Transverse colon (tissue), 4 donors: ENCODE data around the gene TNS1. TPM values are rescaled to one million over a fixed set of nuclear protein-coding genes. Genes with fewer than 3 reads are reported as not detected.
A peak's percentile ranks its signal among the peaks of the same experiment; 100 is the strongest.

Experiments
- DNase-seq: peaks from one replicate; pipeline ENCODE4 v3.0.0-alpha.2; 2019
- H3K27ac ChIP-seq, 4 donors: fragments of 200-600 bp; sonication (generic); 2 replicates each; pipeline ENCODE4 v1.5.1; 2016 to 2018; ENCODE audit warnings: inconsistent platforms in 4 of 4
- H3K27me3 ChIP-seq: fragments of 200-600 bp; sonication (generic); 2 replicates; pipeline ENCODE4 v1.5.1; 2017; ENCODE audit warnings: inconsistent platforms
- H3K36me3 ChIP-seq, 4 donors: fragments of 200-600 bp; sonication (generic); 2 replicates each; pipeline ENCODE4 v1.5.1; 2017 to 2019; ENCODE audit warnings: inconsistent platforms in 4 of 4
- H3K4me1 ChIP-seq, 4 donors: fragments of 200-600 bp; sonication (generic); 2 replicates each; pipeline ENCODE4 v1.5.1; 2017 to 2020; ENCODE audit warnings: inconsistent platforms in 4 of 4
- H3K4me3 ChIP-seq, 4 donors: fragments of 200-600 bp; sonication (generic); 1 replicate in 1 of 4; 2 replicates in 3 of 4; pipeline versions ENCODE4 v1.5.1 to v1.6.1; 2017 to 2019; ENCODE audit warnings: inconsistent platforms in 4 of 4
- H3K9me3 ChIP-seq, 2 donors: fragments of 200-600 bp; sonication (generic); 2 replicates each; pipeline ENCODE4 v1.5.1; 2017 to 2019; ENCODE audit warnings: inconsistent platforms in 2 of 2
- EP300 ChIP-seq: sonication (generic); formaldehyde crosslinking; IDR thresholded peaks from one replicate; pipeline ENCODE4 v1.6.1; 2017; ENCODE audit warnings: antibody characterized with exemption, low read depth
- POLR2A ChIP-seq: fragments of 450-650 bp; IDR thresholded peaks from one replicate; pipeline ENCODE4 v1.6.1; 2016; ENCODE audit warnings: antibody characterized with exemption, mild to moderate bottlenecking, moderate library complexity
- POLR2AphosphoS5 ChIP-seq, 3 donors: sonication (generic); formaldehyde crosslinking; IDR thresholded peaks; one replicate each; pipeline ENCODE4 v1.6.1; 2016; ENCODE audit warnings: antibody characterized with exemption in 3 of 3
- WGBS, 2 donors: methylation state at CpG; one replicate each; pipeline ENCODE4 v1.1.5; 2018; ENCODE audit warnings: low coverage in 1 of 2; 5-methylcytosine and 5-hydroxymethylcytosine counted together
- in situ Hi-C, 4 donors: fragments of 200-750 bp; cut with MboI; loops; one replicate each; pipeline versions ENCODE4 v1.15.0 to v1.15.1; 2017; ENCODE audit warnings: low sequenced_read_pairs in 3 of 4, low pct_ligation_motif_present in 1 of 4, low pct_unique_long_range_greater_than_20kb in 1 of 4
- intact Hi-C: fragments of 100-400 bp; cut with DNase I; formaldehyde crosslinking; loops from one replicate; pipeline ENCODE4 v1.15.1; 2023; ENCODE audit warnings: low total_unique reads
- total RNA-seq, 4 donors: library from RNA; depleted of rRNA; stranded (reverse); fragments of >200 nt; gene quantifications; one replicate each; pipeline ENCODE4 v1.1.0, GENCODE V29; 2016
- TF ChIP-seq, protein P1 (sequence below), 5 experiments: fragments of 200-600 bp in 3 of 5; fragments of 450-650 bp in 2 of 5; sonication (generic) in 3 of 5; IDR thresholded peaks; 1 replicate in 2 of 5; 2 replicates in 3 of 5; pipeline ENCODE4 v1.5.1; 2016 to 2017; ENCODE audit warnings: antibody characterized with exemption in 5 of 5, inconsistent platforms in 3 of 5, mild to moderate bottlenecking in 2 of 5, moderate library complexity in 1 of 5

TNS1 gene
- total RNA-seq, 4 donors from 2014 or later = 101 to 487 (median 231) TPM

DNA sequence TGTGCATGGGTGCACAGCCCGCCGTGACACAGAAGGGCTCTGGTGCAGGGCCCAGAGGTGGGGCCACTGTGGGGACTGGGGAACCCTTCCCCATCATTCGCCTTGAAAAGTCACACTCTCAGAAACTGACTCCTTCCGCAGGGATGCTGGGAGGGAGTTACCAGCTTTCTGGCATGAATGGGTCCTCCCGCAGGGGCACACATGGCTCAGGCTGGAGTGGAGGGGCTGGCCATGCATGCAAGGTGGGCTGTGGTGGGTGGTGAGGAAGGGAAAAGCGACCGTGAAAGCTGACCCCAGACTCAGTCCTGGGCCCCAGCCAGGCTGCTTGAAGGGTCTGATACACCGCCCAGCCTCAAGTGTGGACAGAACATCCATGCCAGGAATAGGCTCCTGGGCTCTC lies 201.1 kb downstream of the TNS1 start:
- H3K4me3 ChIP-seq = no peak overlapping the region
- in situ Hi-C loops (no loop called here), intact Hi-C loops (no loop called here)
- H3K27ac ChIP-seq = peak overlapping the region in 2 of 4 donors; percentile 36 to 62
- H3K9me3 ChIP-seq = no peaks in the 10 kb centered on the region
- DNase-seq = no peak
- TF ChIP-seq, protein P1, sequence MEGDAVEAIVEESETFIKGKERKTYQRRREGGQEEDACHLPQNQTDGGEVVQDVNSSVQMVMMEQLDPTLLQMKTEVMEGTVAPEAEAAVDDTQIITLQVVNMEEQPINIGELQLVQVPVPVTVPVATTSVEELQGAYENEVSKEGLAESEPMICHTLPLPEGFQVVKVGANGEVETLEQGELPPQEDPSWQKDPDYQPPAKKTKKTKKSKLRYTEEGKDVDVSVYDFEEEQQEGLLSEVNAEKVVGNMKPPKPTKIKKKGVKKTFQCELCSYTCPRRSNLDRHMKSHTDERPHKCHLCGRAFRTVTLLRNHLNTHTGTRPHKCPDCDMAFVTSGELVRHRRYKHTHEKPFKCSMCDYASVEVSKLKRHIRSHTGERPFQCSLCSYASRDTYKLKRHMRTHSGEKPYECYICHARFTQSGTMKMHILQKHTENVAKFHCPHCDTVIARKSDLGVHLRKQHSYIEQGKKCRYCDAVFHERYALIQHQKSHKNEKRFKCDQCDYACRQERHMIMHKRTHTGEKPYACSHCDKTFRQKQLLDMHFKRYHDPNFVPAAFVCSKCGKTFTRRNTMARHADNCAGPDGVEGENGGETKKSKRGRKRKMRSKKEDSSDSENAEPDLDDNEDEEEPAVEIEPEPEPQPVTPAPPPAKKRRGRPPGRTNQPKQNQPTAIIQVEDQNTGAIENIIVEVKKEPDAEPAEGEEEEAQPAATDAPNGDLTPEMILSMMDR (IDR thresholded peaks at IDR 0.05) = no peak
- TF ChIP-seq POLR2AphosphoS5 (IDR thresholded peaks at IDR 0.05) = no peak
- no peak for TF ChIP-seq POLR2A
- TF ChIP-seq EP300 = no peak
- H3K36me3 ChIP-seq = peaks cover 0 to 3% (median 0%) of the 10 kb centered on the region in 4 donors
- no peaks in the 10 kb centered on the region for H3K27me3 ChIP-seq
- 64% methylated on average over 8 of the region's 8 CpGs; no CpG with 5 or more reads in 1 of the 2 donors for WGBS, 2 donors
- peaks cover 0 to 24% (median 6%) of the 10 kb centered on the region in 4 donors for H3K4me1 ChIP-seq

DNA sequence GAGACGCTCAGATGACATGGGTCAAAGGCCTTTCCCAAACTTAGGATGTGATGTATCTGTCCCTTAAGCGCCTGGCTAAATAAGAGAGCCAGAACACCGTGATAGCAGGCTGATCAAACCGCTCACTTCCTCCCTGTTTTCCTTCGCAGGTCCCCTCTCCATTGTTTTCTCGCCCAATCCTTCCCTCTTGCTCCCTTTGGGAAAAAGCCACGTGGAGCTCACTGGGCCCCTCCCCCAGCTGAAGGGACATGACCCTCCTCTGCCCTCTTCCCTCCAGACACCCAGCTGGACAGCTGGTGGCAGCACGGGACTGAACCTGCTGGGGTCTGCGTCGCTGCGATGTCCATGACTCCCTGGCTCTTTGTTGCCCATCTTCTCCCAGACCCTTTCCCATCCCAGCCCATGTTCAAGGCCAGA lies 201.7 kb downstream of the TNS1 start:
- WGBS, 2 donors = 67 to 100% methylated on average over 8 to 11 of the region's 11 CpGs
- DNase-seq = no peak
- Histone ChIP-seq H3K4me3 (no peak overlapping the region), H3K36me3 (peaks cover 0 to 3% (median 0%) of the 10 kb centered on the region in 4 donors), H3K4me1 (peaks cover 0 to 18% (median 6%) of the 10 kb centered on the region in 4 donors), H3K27ac (peak overlapping the region in 3 of 4 donors; percentile 36 to 62 (median 38)), H3K9me3 (no peaks in the 10 kb centered on the region), H3K27me3 (no peaks in the 10 kb centered on the region)
- in situ Hi-C loops = no loop called here
- TF ChIP-seq, protein P1 (IDR thresholded peaks at IDR 0.05) = no peak
- no peak for TF ChIP-seq POLR2AphosphoS5 (IDR thresholded peaks at IDR 0.05)
- TF ChIP-seq POLR2A = no peak
- TF ChIP-seq EP300 = no peak
- intact Hi-C loops = no loop called here

DNA sequence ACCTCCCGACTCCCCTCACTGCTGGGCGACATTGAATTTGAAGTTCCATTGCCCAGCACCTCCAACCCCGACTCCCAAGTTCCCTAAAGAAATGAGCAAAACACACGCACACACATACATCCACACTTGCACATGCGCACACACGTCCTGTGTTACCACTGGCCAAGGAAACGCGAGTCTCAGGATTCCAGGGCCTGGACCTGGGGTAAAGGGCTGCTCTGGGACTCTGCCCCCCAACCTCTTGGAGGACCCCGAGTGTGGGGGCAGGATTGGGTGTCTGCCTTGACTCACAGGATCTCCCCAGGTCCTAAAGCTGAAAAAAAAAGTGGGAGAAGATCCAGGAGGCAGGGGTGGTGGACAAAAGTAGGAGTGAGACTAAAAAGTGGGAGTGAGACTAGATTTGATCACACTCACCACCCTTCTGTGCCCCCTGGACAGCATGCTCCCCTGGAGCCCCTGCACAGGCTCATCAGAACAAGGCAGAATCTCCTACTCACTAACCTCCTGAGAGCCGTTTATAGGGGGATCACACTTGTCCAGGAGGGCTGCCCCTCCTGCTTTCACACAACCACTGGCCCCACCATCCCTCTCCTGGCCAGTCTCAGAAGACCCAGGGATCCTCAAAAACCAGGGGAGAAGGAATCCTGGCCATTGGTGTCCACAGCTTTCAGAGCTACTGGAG lies 202.2 kb downstream of the TNS1 start:
- intact Hi-C loops (no loop called here), in situ Hi-C loops (no loop called here)
- Histone ChIP-seq H3K4me1 (peaks cover 0 to 16% (median 4%) of the 10 kb centered on the region in 4 donors), H3K9me3 (no peaks in the 10 kb centered on the region), H3K4me3 (no peak overlapping the region), H3K27me3 (no peaks in the 10 kb centered on the region), H3K27ac (peak overlapping the region in 3 of 4 donors; percentile 36 to 62 (median 38)), H3K36me3 (peaks cover 0 to 3% (median 0%) of the 10 kb centered on the region in 4 donors)
- 85 to 93% methylated on average over 3 to 10 of the region's 10 CpGs for WGBS, 2 donors
- DNase-seq = no peak
- no peak for TF ChIP-seq POLR2AphosphoS5 (IDR thresholded peaks at IDR 0.05)
- TF ChIP-seq EP300 = no peak
- TF ChIP-seq POLR2A = no peak
- TF ChIP-seq, protein P1 (IDR thresholded peaks at IDR 0.05) = no peak

DNA sequence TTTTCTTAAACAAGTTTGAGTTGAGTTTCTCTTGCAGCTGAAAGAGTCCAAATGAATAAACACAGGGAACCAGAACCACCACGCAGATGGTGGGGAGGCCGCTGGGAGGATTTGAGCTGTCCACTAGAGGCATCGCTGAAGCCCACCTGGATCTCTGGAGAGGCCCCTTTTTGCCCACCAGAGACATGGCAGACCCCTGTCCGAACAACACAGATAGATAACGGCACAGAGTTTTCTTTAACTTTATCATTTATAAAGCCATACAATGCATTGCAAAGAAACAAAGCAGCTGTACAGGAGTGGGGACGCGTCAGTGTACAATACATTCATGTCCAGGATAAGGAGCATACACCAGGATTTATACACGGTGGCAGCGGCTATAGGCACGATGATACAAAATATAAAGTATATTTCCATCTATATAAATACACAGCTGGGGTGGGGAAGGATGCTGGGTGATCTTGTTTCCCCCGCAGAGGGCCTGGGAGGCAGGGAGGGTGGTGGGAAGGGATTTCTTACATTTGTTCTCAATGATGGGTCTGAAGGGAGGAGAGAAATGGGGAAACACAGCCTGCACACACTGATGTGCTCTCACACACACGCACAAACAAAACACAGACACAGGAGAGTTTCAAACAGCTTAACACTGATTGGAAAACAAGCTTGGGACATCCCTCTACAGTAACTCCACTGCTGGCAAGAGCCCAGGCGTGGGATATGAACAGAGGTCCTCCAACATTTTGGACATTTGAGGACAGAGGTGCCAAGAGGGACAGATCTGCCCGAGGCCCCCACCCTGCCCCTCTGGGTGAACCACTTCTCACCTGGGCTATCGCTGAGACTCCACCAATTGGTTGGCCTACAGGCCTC lies 203.0 kb downstream of the TNS1 start:
- Histone ChIP-seq H3K9me3 (no peaks in the 10 kb centered on the region), H3K27me3 (no peaks in the 10 kb centered on the region), H3K4me3 (no peak overlapping the region), H3K36me3 (peaks cover 0 to 3% (median 0%) of the 10 kb centered on the region in 4 donors), H3K27ac (peak overlapping the region; percentile 13 to 62 (median 50)), H3K4me1 (peaks cover 0 to 13% (median 4%) of the 10 kb centered on the region in 4 donors)
- 74% methylated on average over 10 to 15 of the region's 15 CpGs for WGBS, 2 donors
- DNase-seq = no peak
- in situ Hi-C loops = loop anchor here (5.0 to 25.0 kb wide), 5 partner anchors 85 to 213 kb away; partner anchors contain the start of gene TNS1 (in 1 of the 4)
- TF ChIP-seq POLR2A = no peak
- TF ChIP-seq, protein P1 (IDR thresholded peaks at IDR 0.05) = no peak
- intact Hi-C loops = no loop called here
